Left renal cortex interstitium (tissue), 4 donors: ENCODE measurements around the gene SLC7A7. TPM values are rescaled to one million over a fixed set of nuclear protein-coding genes. Genes with fewer than 3 reads are reported as not detected.

Experiments
- polyA plus RNA-seq, 4 donors: library from polyadenylated mRNA; unstranded; fragments of 120-200 nt; gene quantifications; one replicate each; pipeline ENCODE4 v1.2.1, GENCODE V29; 2013; ENCODE audit not compliant: insufficient read length in 4 of 4

Gene SLC7A7
- polyA plus RNA-seq, 4 donors = 77.6 to 141 (median 91.2) TPM

Other genes with a start within 250 kb of the SLC7A7 start
- 100 to 1,000 TPM; 239 to 305 (median 248) TPM for gene DAD1, start 226.2 kb downstream of the SLC7A7 start, polyA plus RNA-seq
- gene ABHD4, start 217.1 kb downstream of the SLC7A7 start, polyA plus RNA-seq = 10 to 100 TPM; 40.7 to 57.2 (median 50.8) TPM
- under 1 TPM; 0.07 to 0.42 (median 0.21) TPM for gene OR6J1, start 171.1 kb downstream of the SLC7A7 start, polyA plus RNA-seq
- gene OXA1L, start 48.7 kb downstream of the SLC7A7 start, polyA plus RNA-seq = 100 to 1,000 TPM; 121 to 142 (median 137) TPM
- 100 to 1,000 TPM in 2 of 4 donors, 10 to 100 TPM in 2; 67.2 to 105 (median 97.4) TPM for gene MRPL52, start 14.5 kb upstream of the SLC7A7 start, polyA plus RNA-seq
- 100 to 1,000 TPM; 127 to 186 (median 161) TPM for gene MMP14, start 21.1 kb upstream of the SLC7A7 start, polyA plus RNA-seq
- gene LRP10, start 56.3 kb upstream of the SLC7A7 start, polyA plus RNA-seq = 100 to 1,000 TPM in 1 of 4 donors, 10 to 100 TPM in 3; 81.1 to 100 (median 87.9) TPM
- 1 to 10 TPM; 1.3 to 2.3 (median 1.9) TPM for gene REM2, start 67.8 kb upstream of the SLC7A7 start, polyA plus RNA-seq
- 100 to 1,000 TPM; 111 to 151 (median 129) TPM for gene RBM23, start 103.7 kb upstream of the SLC7A7 start, polyA plus RNA-seq
- gene PRMT5, start 113.9 kb upstream of the SLC7A7 start, polyA plus RNA-seq = 100 to 1,000 TPM; 149 to 160 (median 152) TPM
- gene HAUS4, start 141.7 kb upstream of the SLC7A7 start, polyA plus RNA-seq = 10 to 100 TPM; 57.6 to 67.2 (median 58.9) TPM
- gene AJUBA, start 167.1 kb upstream of the SLC7A7 start, polyA plus RNA-seq = 100 to 1,000 TPM in 2 of 4 donors, 10 to 100 TPM in 2; 75.1 to 106 (median 89.7) TPM
- gene C14orf93, start 194.7 kb upstream of the SLC7A7 start, polyA plus RNA-seq = 10 to 100 TPM; 18.8 to 25.3 (median 23.3) TPM
- 100 to 1,000 TPM; 204 to 277 (median 233) TPM for gene PSMB5, start 219.5 kb upstream of the SLC7A7 start, polyA plus RNA-seq
- not detected for gene PSMB11, start 226.8 kb upstream of the SLC7A7 start, polyA plus RNA-seq
- 10 to 100 TPM; 13.1 to 46.0 (median 27.1) TPM for gene CDH24, start 242.1 kb upstream of the SLC7A7 start, polyA plus RNA-seq